Kidney (tissue), 14 donors: ENCODE measurements around the gene LRRC57. TPM values are rescaled to one million over a fixed set of nuclear protein-coding genes. Genes with fewer than 3 reads are reported as not detected.

ENCODE experiments used
- DNase-seq, 5 donors: peaks; one replicate each; pipeline ENCODE4 v3.0.0-alpha.2; 2013 to 2020
- FAIRE-seq: peaks from 2 replicates; lab custom pipeline; 2012; peaks lifted over from hg19 to GRCh38; lab: Jason Lieb, UNC
- H3K27ac ChIP-seq, 2 donors: one replicate each; pipeline ENCODE4 v1.7.0; 2013; ENCODE audit warnings: low read depth in 2 of 2, low read length in 2 of 2, inconsistent platforms in 1 of 2
- H3K27me3 ChIP-seq: one replicate; pipeline ENCODE4 v1.7.1; 2013; ENCODE audit warnings: low read length, inconsistent platforms; ENCODE audit not compliant: control insufficient read depth, insufficient read depth
- H3K36me3 ChIP-seq, 3 donors: one replicate each; pipeline versions ENCODE4 v1.7.0 to v1.7.1; 2013; ENCODE audit warnings: low read length in 3 of 3, control low read depth in 1 of 3, inconsistent platforms in 1 of 3; ENCODE audit not compliant: insufficient read depth in 3 of 3, control insufficient read depth in 2 of 3
- H3K4me1 ChIP-seq, 3 donors: one replicate each; pipeline versions ENCODE4 v1.7.0 to v1.7.1; 2013; ENCODE audit warnings: low read length in 3 of 3, inconsistent platforms in 1 of 3, low read depth in 1 of 3; ENCODE audit not compliant: control insufficient read depth in 2 of 3, insufficient read depth in 2 of 3
- H3K4me3 ChIP-seq, 3 donors: one replicate each; pipeline versions ENCODE4 v1.7.0 to v1.8.1; 2013; ENCODE audit warnings: low read length in 3 of 3, control low read depth in 1 of 3, inconsistent platforms in 1 of 3
- H3K9ac ChIP-seq, 3 donors: one replicate each; pipeline versions ENCODE4 v1.7.0 to v1.7.1; 2013; ENCODE audit warnings: low read length in 3 of 3, control low read depth in 1 of 3, inconsistent platforms in 1 of 3
- H3K9me3 ChIP-seq, 3 donors: one replicate each; pipeline versions ENCODE4 v1.7.0 to v1.7.1; 2013; ENCODE audit warnings: low read length in 3 of 3, control low read depth in 1 of 3, inconsistent platforms in 1 of 3; ENCODE audit not compliant: control insufficient read depth in 2 of 3, insufficient read depth in 1 of 3
- CTCF ChIP-seq: IDR thresholded peaks from 3 replicates; pipeline ENCODE4 v1.5.1; 2012; ENCODE audit warnings: mild to moderate bottlenecking, moderate library complexity, borderline replicate concordance; ENCODE audit not compliant: insufficient read depth; ENCODE audit errors: extremely low read depth
- intact Hi-C: fragments of 100-400 bp; cut with DNase I; formaldehyde crosslinking; loops from one replicate; pipeline ENCODE4 v1.11.1; 2022
- polyA plus RNA-seq: library from polyadenylated mRNA; stranded (reverse); fragments of 350-450 nt; fragmentation: Illumina TruSeq; extraction: RNeasy Lipid Tissue Mini Kit (QIAGEN cat#74804); gene quantifications from one replicate; pipeline ENCODE4 v1.2.3, GENCODE V29; 2014; ENCODE audit warnings: low read depth, low replicate concordance; ENCODE audit not compliant: insufficient read depth
- total RNA-seq: library from RNA; stranded (reverse); fragmentation: NEBNext Ultra II Directional; extraction: Animal tissue kit (Norgen Biotek cat#: 25700); gene quantifications from one replicate; pipeline ENCODE4 v1.2.1, GENCODE V29; 2021
- donor health status: control.
- donor health status: control.
- donor health status: control.
- donor health status: control.
- donor health status: control.
- donor health status: DM: yes; HTN: yes; CAD: no.
- donor health status: Normal renal cell carcinoma (clear cell type).

Gene LRRC57
- total and polyA plus RNA-seq, 2 donors from 2014 or later: 8.6 to 21.1 TPM

GRCh38 chr15:42533246-42533645 lies 15.3 kb downstream of the LRRC57 start:
- intact Hi-C loops: no loop called here

GRCh38 chr15:42528970-42529369 lies 19.6 kb downstream of the LRRC57 start:
- TF ChIP-seq CTCF: no peak
- H3K36me3 ChIP-seq: peaks cover 0 to 19% (median 4%) of the 10 kb centered on the region in 3 donors
- no peak for FAIRE-seq

More at GRCh38 chr15:42533246-42533645, 15.3 kb downstream of the LRRC57 start:
- Histone ChIP-seq H3K27me3 (no peaks in the 10 kb centered on the region), H3K9ac (no peak overlapping the region), H3K4me1 (no peaks in the 10 kb centered on the region), H3K36me3 (peaks cover 0 to 11% (median 4%) of the 10 kb centered on the region in 3 donors), H3K9me3 (no peaks in the 10 kb centered on the region), H3K4me3 (no peak overlapping the region), H3K27ac (no peak overlapping the region)
- DNase-seq (no peak), FAIRE-seq (no peak)
- no peak for TF ChIP-seq CTCF

GRCh38 chr15:42523331-42523730 lies 25.3 kb downstream of the LRRC57 start:
- DNase-seq: no peak
- H3K9ac ChIP-seq: no peak overlapping the region
- H3K27me3 ChIP-seq: no peaks in the 10 kb centered on the region
- H3K36me3 ChIP-seq: peaks cover 0 to 8% (median 2%) of the 10 kb centered on the region in 3 donors
- H3K27ac ChIP-seq: no peak overlapping the region
- intact Hi-C loops: no loop called here
- no peaks in the 10 kb centered on the region for H3K4me1 ChIP-seq
- H3K4me3 ChIP-seq: no peak overlapping the region
- TF ChIP-seq CTCF: no peak
- H3K9me3 ChIP-seq: no peaks in the 10 kb centered on the region
- no peak for FAIRE-seq

More at GRCh38 chr15:42528970-42529369, 19.6 kb downstream of the LRRC57 start:
- Histone ChIP-seq H3K4me3 (no peak overlapping the region), H3K9me3 (no peaks in the 10 kb centered on the region), H3K27me3 (no peaks in the 10 kb centered on the region), H3K27ac (no peak overlapping the region), H3K4me1 (no peaks in the 10 kb centered on the region), H3K9ac (no peak overlapping the region)
- DNase-seq: no peak
- intact Hi-C loops: no loop called here

- DNase-seq (no peak), FAIRE-seq (no peak)
- intact Hi-C loops: no loop called here
- Histone ChIP-seq H3K27ac (no peak overlapping the region), H3K4me1 (peaks cover 0 to 4% (median 0%) of the 10 kb centered on the region in 3 donors), H3K4me3 (peak overlapping the region in 1 of 3 donors; percentile 8), H3K9ac (no peak overlapping the region), H3K9me3 (no peaks in the 10 kb centered on the region), H3K27me3 (no peaks in the 10 kb centered on the region), H3K36me3 (peaks cover 2 to 8% (median 3%) of the 10 kb centered on the region in 3 donors)
- no peak for TF ChIP-seq CTCF
These were observed 37.6 kb downstream of the LRRC57 start for GRCh38 chr15:42511007-42511391.
